Glomerular endothelial cell (primary cell): Measurements from ENCODE around the gene PIWIL1. TPM values are rescaled to one million over a fixed set of nuclear protein-coding genes. Genes with fewer than 3 reads are reported as not detected.

Experiments used
- DNase-seq: peaks from one replicate; pipeline ENCODE4 v3.0.0-alpha.2; 2011; ENCODE audit warnings: low read depth, low spot score; ENCODE audit errors: extremely low read depth
- total RNA-seq: library from RNA; depleted of rRNA; stranded (reverse); fragments of >200 nt; gene quantifications from 2 replicates; pipeline ENCODE4 v1.2.3, GENCODE V29; 2015

PIWIL1 gene
- total RNA-seq, 1 donor from 2014 or later, result not detected

- no peak for DNase-seq
Measured at GRCh38 chr12:130369816-130370215, 32.1 kb downstream of the PIWIL1 start.

DNA sequence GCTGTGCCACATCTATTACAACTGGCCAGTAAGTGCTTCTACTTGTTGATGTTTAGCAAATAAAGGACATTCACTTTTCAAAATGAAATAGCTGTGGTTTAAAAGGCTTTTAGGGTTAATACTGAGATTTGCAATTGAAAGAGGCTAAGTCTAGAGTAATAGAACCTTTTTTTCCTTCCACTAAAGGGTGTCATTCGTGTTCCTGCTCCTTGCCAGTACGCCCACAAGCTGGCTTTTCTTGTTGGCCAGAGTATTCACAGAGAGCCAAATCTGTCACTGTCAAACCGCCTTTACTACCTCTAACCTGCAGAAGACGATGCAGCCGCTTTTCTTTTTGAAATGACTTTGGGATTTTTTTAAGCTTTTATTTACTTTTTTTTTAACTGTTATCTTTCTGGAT lies 33.6 kb downstream of the PIWIL1 start:
- no peak for DNase-seq

DNA sequence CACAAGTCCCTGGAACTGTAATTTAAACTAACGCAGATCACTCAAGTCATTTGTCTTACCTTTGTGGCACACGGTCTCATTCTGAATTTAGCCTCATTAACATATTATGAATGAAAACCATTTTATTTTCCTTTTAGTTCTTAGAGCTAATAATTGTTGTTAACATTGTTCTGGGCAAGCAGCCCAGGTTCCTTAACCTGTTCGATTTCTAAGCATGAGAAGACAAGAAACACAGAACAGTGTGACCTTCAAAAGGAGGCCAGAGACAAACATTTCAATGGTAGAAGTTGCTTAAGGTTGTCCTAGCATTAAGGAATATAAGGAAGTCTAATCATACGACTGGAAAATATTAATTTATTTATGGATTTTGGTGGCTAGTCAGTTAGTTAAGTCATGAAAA lies 35.2 kb downstream of the PIWIL1 start:
- DNase-seq, result no peak

DNA sequence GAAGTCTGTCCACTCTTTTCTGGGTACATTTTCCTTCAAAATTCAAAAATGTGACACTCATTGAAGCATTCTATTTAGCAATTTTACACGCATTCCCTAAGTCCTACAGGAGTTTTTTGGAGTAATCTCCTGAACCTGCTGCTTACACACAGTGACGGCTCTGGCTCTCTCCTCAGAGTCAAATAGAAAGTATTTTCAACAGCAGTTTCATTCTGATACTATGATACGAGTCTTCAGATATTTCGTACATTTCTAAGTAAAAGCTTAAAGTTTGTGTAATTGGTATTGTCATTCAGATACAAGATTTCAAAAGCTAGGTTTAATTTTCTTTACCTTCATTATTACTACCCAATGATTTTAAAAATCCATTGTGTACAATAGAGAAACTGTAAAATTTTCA lies 36.4 kb downstream of the PIWIL1 start:
- no peak for DNase-seq

DNA sequence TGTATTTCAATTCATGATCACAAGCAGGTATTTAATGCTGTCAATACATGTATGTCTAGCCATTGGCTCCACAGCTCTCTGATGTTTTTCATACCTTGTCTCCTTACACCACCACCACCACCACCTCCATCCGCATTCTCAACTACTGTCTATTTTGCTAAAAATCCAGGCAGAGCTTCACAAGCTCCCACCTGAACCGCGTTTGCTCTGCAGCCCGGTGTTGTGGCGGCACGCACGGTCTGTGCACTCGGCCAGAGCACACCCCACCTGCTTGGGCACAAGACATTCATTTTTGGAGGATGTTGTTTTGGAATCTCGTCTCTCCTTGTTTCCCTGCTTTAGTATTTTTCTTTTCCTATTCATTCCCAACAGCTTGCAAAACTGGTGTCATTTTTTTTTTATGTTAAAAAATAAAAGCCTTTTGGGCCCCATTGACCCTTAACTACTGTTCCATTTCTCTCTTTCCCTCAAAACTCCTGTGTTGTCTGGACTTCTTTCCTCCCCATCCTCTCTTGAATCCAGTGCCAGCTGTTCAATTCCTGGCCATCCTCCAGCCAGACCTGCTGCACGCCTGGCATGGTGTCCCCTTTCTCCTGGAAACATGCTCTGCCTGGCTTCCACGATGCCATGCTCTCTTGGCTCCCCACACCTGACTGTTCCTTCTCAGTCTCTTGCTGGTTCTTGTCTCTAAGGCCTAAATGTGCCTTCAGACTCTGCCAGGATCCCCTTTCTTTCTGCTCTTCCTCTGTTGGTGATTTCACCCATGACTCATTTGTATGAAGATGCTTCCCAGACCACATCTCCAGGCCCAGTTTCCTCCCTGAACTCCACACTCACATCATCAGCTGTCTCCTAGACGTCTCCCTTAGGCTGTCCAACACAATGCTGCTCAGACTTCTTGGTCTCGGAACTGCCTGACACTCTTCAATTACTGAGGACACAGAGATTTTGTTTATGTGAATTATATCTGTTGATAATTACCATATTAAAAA lies 37.9 kb downstream of the PIWIL1 start:
- DNase-seq, result no peak

GRCh38 chr12:130382818-130383217 lies 45.1 kb downstream of the PIWIL1 start:
- DNase-seq, result no peak

DNA sequence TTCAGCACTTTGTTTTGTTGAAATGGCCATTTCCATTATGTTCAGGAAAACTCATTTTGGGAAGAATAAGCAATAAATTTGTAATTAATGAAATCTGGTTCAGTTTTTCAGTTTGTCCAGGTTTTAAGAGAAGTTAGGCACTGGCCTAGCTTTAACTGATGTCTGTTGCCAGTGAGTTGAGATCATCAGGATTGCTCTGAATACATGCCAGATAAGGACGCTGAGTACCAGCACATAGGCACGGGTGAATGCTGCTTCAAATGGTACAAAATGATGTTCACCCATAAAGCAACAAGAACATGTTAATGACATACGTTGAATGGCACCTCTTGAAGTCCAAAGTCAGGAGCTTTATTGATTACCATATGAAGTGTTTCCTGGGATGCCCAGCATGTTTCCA lies 46.5 kb downstream of the PIWIL1 start:
- no peak for DNase-seq

DNA sequence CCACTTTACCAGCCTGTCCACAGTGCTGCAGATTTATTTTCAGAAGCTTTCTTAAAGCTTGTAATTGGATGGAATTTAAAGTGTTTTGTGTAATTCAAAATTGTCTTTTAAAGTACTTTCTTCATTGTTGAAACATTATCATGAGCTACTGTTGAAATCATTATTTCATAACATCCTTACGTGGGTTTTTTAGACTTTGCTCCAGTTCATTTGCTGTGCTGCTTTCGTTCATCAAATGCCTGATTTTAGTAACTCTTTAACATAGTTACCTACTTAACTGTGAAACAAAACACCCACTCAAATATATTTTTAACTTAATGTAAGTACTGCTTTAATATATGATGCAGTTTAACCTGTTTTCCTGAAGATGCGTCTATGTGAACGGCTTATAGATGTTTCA lies 47.5 kb downstream of the PIWIL1 start:
- DNase-seq, result no peak

DNA sequence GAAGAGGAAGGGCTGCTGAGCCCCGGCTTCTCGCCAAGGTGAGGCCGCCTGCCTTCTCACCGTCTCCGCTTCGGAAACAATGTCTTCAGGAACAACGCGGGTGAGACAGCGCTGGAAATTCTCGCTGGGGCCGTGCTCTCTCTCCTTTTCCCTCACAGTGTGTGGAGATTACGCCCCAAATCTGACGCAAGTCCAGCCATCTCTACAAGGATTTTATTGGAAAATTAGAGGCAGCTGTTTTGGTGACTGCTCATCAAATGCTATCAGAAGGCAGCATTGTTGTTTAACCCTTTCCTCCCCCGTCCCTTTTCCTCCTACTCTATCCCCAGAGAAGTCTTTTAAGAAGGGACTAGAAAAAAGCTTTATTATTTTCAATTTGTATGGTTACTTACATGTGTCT lies 53.5 kb downstream of the PIWIL1 start:
- DNase-seq, result no peak

DNA sequence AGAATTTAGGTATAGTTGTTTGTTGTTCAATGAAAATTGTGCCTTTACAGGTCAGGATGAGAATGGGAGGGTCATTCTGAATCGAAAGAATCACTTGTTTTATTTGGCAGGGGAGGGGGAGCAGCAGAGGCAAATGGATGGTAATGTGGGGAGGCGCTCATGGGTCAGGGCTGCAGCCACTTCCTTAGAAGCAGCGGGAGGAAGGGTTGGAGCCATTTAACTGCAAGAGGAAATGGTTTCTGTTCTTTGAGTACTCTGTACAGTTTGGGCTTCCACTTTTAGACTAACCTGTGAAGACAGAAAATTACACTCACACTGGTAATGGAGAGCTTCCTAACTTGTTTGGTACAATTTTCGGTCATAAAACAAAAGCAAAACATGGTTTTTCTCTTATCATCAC lies 57.2 kb downstream of the PIWIL1 start:
- no peak for DNase-seq

DNA sequence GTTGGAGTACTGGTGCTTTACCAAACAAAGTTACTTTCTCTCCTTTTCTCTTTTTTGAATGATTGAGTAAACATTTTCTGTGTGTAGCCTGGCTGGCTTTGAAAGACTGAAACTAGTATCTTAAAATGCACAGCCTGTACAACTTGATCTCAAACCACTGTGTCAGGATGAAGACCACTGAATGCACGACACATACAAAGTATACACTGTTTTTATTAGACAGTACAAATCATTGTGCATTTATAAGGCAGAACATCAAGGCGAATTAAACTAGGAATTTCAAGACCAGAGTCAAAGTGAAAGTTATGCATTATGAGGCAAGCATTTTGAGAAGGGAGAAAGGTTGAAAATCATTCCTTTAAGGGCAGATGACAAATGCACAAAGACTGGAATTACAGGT lies 59.0 kb downstream of the PIWIL1 start:
- no peak for DNase-seq

DNA sequence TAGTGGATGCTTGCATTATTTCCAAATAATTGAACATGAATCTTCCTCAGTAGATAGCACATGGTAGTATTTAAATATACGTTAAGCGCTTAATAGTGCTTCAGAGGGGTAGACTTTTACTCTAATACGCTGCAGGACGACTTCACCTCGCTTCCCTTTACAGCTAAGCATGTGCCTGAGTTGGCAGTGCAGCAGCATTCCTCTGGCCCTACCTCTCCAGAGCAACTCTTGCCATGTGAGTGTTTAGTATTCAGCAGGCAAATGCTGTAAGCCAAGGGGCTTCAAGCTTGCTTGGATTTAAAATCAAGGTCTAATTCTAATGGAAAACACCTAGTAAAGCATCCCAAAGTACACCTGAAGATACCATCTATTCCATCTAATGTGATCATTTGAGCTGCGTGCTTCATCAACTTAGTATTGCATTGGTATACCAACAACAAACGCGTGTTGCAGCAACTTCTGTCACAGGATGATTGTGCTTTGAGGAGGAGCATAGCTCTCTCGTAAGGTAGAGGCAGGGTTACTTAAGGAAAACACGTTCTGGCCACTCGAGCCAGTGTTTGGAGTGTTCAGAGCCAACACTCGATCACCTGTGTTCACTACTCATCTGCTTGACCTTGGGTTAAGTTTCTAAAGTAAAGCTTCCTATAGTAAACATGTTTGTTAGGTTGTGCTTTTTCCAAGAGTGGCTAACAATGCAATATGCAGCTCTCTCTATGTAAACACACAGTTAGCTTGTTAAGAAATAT lies 60.6 kb downstream of the PIWIL1 start:
- DNase-seq, result no peak

DNA sequence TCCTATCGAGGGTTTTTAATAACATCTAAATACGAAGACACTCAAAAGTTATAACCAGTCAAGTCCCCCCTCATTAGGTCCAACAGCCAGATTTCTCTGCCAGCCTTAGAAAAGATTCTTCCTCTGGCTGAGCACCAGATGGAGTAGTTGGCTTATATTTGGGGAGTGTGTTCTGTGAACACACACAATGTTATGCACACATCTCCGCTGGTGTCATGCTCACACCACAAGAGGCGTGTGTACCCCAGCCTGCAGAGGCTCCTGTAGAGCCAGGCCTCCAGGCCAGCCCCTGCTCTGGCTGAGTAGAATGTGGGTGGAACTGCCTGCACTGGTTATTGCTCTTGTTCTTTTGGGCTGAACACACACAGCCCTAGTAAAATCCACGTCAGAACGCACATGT lies 64.0 kb downstream of the PIWIL1 start:
- no peak for DNase-seq

- DNase-seq, result no peak
Measured at GRCh38 chr12:130405332-130405731, 67.6 kb downstream of the PIWIL1 start.

DNA sequence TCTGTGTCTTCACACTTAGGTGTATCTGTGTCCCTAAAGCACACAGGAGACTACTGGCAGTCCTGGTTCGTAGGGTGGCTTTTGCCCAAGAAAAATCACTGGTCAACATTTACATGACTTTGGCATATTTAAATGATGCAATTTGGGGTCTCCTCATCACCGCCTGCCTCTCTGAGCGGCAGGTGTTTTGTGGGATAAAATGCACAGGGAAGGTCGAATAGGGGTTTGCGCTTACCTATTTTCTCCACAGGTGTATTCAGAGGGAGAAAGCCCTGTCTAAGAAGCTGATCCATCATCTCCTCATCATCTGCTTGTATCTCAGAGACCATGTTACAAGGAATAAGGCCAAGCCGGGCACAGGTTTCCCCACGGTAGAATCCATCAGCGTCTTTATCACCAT lies 74.7 kb downstream of the PIWIL1 start:
- no peak for DNase-seq

GRCh38 chr12:130413909-130414308 lies 76.2 kb downstream of the PIWIL1 start:
- no peak for DNase-seq

DNA sequence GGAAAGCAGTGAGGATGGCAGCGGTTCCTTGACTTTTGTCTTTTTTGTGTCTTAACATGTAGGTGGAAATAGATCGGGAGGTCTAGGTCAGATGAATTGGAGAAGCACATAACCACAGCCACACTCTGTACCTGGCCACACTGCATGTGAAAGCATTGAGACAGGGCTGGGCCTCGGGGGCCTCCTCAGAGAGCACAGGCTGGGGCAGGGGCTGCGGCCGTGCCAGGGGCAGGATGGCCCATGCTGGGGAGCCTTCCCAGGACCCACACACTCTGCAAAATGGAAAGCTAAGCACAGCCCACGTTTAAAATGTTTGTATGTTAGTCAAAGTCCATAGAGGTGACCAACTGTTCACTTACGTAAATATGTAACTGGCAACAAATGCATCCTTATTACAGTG lies 76.7 kb downstream of the PIWIL1 start:
- DNase-seq, result no peak

- DNase-seq, result no peak
Measured at GRCh38 chr12:130418251-130418650, 80.6 kb downstream of the PIWIL1 start.

DNA sequence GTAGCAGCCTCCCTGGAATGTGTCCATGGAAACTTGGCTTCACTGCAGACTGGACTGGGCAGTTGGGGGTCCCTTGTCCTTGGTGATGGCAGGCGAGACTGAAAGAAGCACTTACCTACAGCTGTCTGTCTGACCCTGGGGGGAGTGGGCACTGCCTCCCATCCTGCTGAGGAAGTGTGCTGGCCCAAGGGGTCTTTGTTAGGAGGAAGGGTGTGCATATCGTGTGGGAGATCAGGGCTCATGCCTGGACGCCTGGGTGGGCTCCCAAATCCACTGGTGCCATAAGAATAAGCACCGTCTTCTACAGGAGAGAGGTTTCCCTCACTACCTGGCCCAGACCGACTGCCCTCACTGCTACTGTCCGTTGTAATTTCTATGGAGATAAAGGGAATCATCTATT lies 81.4 kb downstream of the PIWIL1 start:
- no peak for DNase-seq

- DNase-seq, result no peak
Measured at GRCh38 chr12:130420071-130420470, 82.4 kb downstream of the PIWIL1 start.

DNA sequence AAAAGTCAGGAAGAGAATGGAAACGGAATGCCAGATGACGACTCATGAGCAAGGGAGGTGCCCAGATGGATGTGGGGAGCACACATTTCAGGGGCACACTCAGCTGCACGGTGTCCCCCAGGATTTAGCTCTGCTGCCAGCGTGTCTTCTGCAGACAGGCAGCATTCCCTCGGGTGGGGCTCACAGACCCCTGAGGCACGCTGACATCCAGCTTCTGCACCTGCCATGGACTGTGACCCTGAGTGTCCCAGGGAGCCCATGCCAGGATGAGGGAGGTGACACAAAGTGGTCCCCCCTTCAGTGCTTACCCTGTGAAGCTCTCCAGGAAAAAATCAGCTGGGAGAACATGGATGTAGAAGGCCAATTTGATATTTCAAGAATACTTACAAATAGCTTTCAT lies 84.2 kb downstream of the PIWIL1 start:
- no peak for DNase-seq
